Keratinocyte (primary cell): Measurements from ENCODE around the gene C9orf50.

ENCODE experiments used
- EZH2 ChIP-seq: IDR thresholded peaks from one replicate; pipeline ENCODE4 v1.6.1; 2012; ENCODE audit warnings: inconsistent platforms, mild to moderate bottlenecking, low read length, moderate library complexity
- TF ChIP-seq, protein P1 (sequence below), 3 experiments: IDR thresholded peaks in 1 of 3; conservative IDR thresholded peaks in 1 of 3; optimal IDR thresholded peaks in 1 of 3; 2 replicates in 2 of 3; 3 replicates in 1 of 3; pipeline versions ENCODE3 to v1.5.1; 2011; ENCODE audit warnings: low read length in 3 of 3, mild to moderate bottlenecking in 3 of 3, moderate library complexity in 2 of 3, control low read depth in 1 of 3, inconsistent platforms in 1 of 3; ENCODE audit not compliant: insufficient read depth in 2 of 3; ENCODE audit errors: extremely low read depth in 1 of 3

DNA sequence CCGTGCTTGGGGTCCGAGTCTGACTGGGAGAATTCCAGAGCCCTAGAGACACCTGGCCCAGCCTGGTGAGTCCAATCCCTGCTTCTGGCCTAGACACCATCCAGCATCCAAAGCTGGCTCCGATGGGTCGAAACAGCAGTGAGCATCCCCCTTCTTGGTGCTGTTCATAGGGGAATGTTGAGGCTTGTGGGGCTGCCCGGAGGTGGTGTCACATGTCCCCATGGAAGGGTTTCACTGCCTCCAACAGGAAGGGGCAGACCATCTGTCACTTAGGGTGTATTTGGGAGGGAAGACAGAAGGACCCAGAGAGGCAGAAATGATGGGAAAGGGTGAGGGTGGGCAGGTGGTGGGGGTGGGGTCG lies 13.9 kb downstream of the C9orf50 start:
- no peak for TF ChIP-seq EZH2
- TF ChIP-seq, protein P1, sequence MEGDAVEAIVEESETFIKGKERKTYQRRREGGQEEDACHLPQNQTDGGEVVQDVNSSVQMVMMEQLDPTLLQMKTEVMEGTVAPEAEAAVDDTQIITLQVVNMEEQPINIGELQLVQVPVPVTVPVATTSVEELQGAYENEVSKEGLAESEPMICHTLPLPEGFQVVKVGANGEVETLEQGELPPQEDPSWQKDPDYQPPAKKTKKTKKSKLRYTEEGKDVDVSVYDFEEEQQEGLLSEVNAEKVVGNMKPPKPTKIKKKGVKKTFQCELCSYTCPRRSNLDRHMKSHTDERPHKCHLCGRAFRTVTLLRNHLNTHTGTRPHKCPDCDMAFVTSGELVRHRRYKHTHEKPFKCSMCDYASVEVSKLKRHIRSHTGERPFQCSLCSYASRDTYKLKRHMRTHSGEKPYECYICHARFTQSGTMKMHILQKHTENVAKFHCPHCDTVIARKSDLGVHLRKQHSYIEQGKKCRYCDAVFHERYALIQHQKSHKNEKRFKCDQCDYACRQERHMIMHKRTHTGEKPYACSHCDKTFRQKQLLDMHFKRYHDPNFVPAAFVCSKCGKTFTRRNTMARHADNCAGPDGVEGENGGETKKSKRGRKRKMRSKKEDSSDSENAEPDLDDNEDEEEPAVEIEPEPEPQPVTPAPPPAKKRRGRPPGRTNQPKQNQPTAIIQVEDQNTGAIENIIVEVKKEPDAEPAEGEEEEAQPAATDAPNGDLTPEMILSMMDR (optimal IDR thresholded peaks at IDR 0.05 in 1 of 3, IDR thresholded peaks at IDR 0.05 in 1 of 3, conservative IDR thresholded peaks at IDR 0.05 in 1 of 3; ENCODE audit: extremely low read depth in 1 of 3, insufficient read depth in 2 of 3, low read length in 3 of 3): no peak
